Measurements from ENCODE around the gene CHD6. TPM values are rescaled to one million over a fixed set of nuclear protein-coding genes. Genes with fewer than 3 reads are reported as not detected.
"Not testable (repeated sequence)": the region's sequence is repeated elsewhere in the genome, so short reads cannot be mapped to it uniquely, and the experiment has no call there.

CHD6 gene
- total and polyA plus RNA-seq, 3 donors from 2014 or later: 21.3 to 73.9 (median 71.5) TPM

DNA sequence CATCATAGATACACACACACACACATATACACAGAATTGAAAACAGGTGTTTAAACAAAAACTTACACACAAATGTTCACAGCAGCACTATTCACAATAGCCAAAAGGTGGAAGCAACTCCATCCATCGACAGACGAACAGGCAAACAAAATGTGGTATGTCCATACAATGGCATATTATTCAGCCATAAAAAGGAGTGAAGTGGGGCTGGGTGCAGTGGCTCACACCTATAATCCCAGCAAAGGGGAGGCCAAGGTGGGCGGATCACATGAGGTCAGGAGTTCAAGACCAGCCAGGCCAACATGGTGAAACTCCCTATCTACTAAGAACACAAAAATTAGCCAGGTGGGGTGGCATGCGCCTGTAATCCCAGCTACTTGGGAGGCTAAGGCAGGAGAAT, 80.3 kb downstream of the CHD6 start:
- 93 to 95% methylated on average over 4 of the region's 4 CpGs for WGBS, 2 donors
- Histone ChIP-seq H3K27me3 (no peaks in the 10 kb centered on the region), H3K36me3 (ENCODE audit: low read depth, missing control alignments) (no peaks in the 10 kb centered on the region), H3K4me1 (no peaks in the 10 kb centered on the region), H3K27ac (no peak overlapping the region), H3K4me3 (no peak overlapping the region), H3K9me3 (no peaks in the 10 kb centered on the region)
- TF ChIP-seq POLR2A (IDR thresholded peaks at IDR 0.05): no peak
- TF ChIP-seq, protein P1, sequence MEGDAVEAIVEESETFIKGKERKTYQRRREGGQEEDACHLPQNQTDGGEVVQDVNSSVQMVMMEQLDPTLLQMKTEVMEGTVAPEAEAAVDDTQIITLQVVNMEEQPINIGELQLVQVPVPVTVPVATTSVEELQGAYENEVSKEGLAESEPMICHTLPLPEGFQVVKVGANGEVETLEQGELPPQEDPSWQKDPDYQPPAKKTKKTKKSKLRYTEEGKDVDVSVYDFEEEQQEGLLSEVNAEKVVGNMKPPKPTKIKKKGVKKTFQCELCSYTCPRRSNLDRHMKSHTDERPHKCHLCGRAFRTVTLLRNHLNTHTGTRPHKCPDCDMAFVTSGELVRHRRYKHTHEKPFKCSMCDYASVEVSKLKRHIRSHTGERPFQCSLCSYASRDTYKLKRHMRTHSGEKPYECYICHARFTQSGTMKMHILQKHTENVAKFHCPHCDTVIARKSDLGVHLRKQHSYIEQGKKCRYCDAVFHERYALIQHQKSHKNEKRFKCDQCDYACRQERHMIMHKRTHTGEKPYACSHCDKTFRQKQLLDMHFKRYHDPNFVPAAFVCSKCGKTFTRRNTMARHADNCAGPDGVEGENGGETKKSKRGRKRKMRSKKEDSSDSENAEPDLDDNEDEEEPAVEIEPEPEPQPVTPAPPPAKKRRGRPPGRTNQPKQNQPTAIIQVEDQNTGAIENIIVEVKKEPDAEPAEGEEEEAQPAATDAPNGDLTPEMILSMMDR (IDR thresholded peaks at IDR 0.05): no peak
- intact Hi-C loops (cut with DNase I; ENCODE audit: low total_unique reads): no loop called here
- no peak for DNase-seq

DNA sequence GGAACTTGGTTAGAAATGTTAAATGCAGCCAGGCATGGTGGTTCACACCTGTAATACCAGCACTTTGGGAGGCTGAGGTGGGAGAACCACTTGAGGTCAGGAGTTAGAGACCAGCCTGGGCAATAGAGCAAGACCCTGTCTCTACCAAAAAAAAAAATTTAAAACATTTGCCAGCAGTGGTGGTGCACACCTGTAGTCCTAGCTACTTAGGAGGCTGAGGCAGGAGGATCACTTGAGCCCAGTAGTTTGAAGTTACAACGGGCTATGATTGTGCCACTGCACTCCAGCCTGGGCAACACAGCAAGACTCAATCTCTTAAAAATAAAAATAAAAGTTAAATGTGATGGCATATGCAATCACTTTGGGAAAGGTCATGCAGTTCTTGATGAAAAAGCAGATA, 82.6 kb downstream of the CHD6 start:
- DNase-seq; H3K36me3 ChIP-seq (ENCODE audit: low read depth, missing control alignments); H3K4me1 ChIP-seq; intact Hi-C loops (cut with DNase I; ENCODE audit: low total_unique reads); H3K27me3 ChIP-seq; H3K4me3 ChIP-seq; H3K9me3 ChIP-seq; H3K27ac ChIP-seq: not testable (repeated sequence)
- WGBS, 2 donors: 93 to 94% methylated on average over 1 of the region's 1 CpG

DNA sequence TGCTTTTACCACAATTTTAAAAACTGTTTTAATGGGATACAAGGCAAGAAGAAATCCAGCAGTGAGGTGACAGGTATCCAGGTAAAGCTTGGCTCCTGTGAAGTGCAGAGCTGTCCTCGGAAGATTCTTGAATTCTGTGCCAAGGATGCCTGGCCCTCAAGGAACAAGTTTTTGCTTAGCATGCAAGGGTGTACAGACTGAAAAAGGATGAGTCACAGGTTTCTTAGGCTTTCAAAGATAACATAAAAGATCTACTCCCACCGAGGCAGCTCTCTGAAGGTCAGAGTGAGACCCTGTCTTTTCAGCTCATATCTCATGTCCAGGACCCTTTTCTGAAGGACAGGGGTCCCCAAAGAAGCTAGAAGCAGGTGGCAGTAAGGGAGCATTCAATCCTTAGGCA, 83.3 kb downstream of the CHD6 start:
- TF ChIP-seq POLR2A (IDR thresholded peaks at IDR 0.05): no peak
- TF ChIP-seq, protein P1 (IDR thresholded peaks at IDR 0.05): no peak
- Histone ChIP-seq H3K27ac (no peak overlapping the region), H3K4me3 (no peak overlapping the region), H3K4me1 (no peaks in the 10 kb centered on the region), H3K36me3 (ENCODE audit: low read depth, missing control alignments) (no peaks in the 10 kb centered on the region), H3K9me3 (no peaks in the 10 kb centered on the region), H3K27me3 (no peaks in the 10 kb centered on the region)
- DNase-seq: no peak
- 59 to 60% methylated on average over 2 of the region's 2 CpGs for WGBS, 2 donors
- intact Hi-C loops (cut with DNase I; ENCODE audit: low total_unique reads): no loop called here

DNA sequence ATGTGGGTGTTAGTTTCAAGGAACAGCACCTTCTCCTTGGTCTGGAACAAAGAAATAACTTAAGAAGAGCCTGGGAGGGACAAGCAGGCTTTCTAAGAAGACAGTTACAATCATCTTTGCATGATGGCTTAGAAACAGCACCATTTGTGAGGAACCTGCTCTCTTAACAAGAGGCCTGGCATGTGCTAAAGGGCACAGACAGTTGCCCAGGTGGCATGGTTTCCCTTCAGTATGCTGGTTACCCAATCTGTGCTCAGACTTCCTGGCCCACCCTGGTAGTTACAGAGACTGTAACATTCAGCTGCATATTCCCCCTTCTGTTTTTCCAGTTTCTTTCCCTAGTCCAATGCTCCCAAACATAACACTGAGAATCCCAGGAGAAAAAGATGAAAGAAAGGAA, 84.0 kb downstream of the CHD6 start:
- H3K4me3 ChIP-seq: no peak overlapping the region
- intact Hi-C loops (cut with DNase I; ENCODE audit: low total_unique reads): no loop called here
- no peak overlapping the region for H3K27ac ChIP-seq
- no peaks in the 10 kb centered on the region for H3K36me3 ChIP-seq (ENCODE audit: low read depth, missing control alignments)
- H3K27me3 ChIP-seq: no peaks in the 10 kb centered on the region
- DNase-seq: no peak
- H3K9me3 ChIP-seq: no peaks in the 10 kb centered on the region
- no peaks in the 10 kb centered on the region for H3K4me1 ChIP-seq
- TF ChIP-seq POLR2A (IDR thresholded peaks at IDR 0.05): no peak
- TF ChIP-seq, protein P1 (IDR thresholded peaks at IDR 0.05): no peak

DNA sequence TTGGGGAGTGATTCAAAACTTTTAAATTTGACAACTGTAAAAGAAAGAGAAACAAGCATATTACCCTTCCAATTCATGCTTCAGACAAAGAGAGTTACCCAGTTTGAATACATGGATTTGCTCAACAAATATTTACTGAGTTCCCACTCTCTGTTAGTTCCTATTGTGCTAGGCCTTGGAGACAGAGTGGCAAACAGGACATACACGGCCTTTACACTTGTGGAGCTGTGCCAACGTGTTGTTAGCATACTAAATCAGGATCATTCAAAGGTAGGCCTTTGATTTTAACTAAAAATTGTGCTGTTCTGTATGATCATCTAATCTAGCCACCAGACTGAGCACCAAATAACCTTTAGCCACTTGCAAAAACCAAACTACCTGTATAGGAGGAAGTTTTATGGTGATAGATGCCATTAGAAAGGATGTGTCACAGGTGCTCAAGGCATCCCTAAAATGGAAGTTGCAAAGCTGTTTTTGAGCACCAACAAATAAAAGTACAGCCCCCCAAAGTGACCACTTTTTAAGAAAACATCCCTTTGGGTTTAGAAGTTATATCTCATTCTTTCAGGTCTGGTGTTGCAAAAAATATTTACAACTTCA, 84.5 kb downstream of the CHD6 start:
- intact Hi-C loops (cut with DNase I; ENCODE audit: low total_unique reads): no loop called here
- H3K4me3 ChIP-seq: no peak overlapping the region
- DNase-seq: no peak
- H3K36me3 ChIP-seq (ENCODE audit: low read depth, missing control alignments): no peaks in the 10 kb centered on the region
- no peaks in the 10 kb centered on the region for H3K4me1 ChIP-seq
- no peaks in the 10 kb centered on the region for H3K9me3 ChIP-seq
- H3K27me3 ChIP-seq: no peaks in the 10 kb centered on the region
- 59 to 62% methylated on average over 2 of the region's 2 CpGs for WGBS, 2 donors
- TF ChIP-seq POLR2A (IDR thresholded peaks at IDR 0.05): no peak
- H3K27ac ChIP-seq: no peak overlapping the region

DNA sequence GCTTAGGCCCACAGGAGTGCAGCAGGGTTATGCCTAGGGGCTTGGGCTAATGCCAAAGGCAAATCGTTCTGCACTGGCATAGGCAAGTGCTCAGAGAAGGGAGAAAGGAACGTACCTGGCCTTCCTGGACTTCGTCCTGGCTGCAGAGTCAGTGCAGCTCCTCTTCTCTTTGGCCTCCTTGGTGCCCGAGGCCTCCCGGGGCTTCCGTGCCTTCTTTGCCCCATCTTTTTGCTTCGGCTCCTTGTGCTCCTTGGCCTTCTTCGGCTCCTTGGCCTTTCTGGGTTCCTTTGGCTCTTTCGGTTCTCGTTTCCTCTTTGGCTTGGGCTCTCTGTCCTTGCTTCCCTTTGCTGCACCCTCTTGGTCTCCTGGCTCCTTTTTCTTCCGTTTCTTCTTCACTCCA, 85.2 kb downstream of the CHD6 start:
- TF ChIP-seq POLR2A (IDR thresholded peaks at IDR 0.05): no peak
- TF ChIP-seq, protein P1 (IDR thresholded peaks at IDR 0.05): no peak
- no peak overlapping the region for H3K4me3 ChIP-seq
- no peaks in the 10 kb centered on the region for H3K27me3 ChIP-seq
- no peak overlapping the region for H3K27ac ChIP-seq
- intact Hi-C loops (cut with DNase I; ENCODE audit: low total_unique reads): no loop called here
- no peaks in the 10 kb centered on the region for H3K36me3 ChIP-seq (ENCODE audit: low read depth, missing control alignments)
- H3K4me1 ChIP-seq: no peaks in the 10 kb centered on the region
- 87 to 90% methylated on average over 11 of the region's 11 CpGs for WGBS, 2 donors
- no peak for DNase-seq
- H3K9me3 ChIP-seq: no peaks in the 10 kb centered on the region

Measured in testis (tissue), 3 donors.